ENCODE data around the gene BPIFB3. TPM values are rescaled to one million over a fixed set of nuclear protein-coding genes. Genes with fewer than 3 reads are reported as not detected.

BPIFB3 gene
- total and polyA plus RNA-seq, 9 of the 15 experiments (the other 6 are each of a cell fraction or from before 2014, with no cell fraction given): not detected

- TF ChIP-seq AFF4 (CRISPR knock-in tag; IDR thresholded peaks at IDR 0.05): no peak
- no peak for TF ChIP-seq BACH1 (tag; IDR thresholded peaks at IDR 0.05)
- no peak for TF ChIP-seq FIP1L1 (IDR thresholded peaks at IDR 0.05; ENCODE audit: low read depth, low read length, poor library complexity, severe bottlenecking)
- no peak for TF ChIP-seq ZNF76 (CRISPR knock-in tag; IDR thresholded peaks at IDR 0.05; ENCODE audit: borderline replicate concordance)
- no peak for TF ChIP-seq BMI1 (IDR thresholded peaks at IDR 0.05; ENCODE audit: low read length)
These were observed 24.8 kb upstream of the BPIFB3 start (continued) for GRCh38 chr20:33028875-33029274.

DNA sequence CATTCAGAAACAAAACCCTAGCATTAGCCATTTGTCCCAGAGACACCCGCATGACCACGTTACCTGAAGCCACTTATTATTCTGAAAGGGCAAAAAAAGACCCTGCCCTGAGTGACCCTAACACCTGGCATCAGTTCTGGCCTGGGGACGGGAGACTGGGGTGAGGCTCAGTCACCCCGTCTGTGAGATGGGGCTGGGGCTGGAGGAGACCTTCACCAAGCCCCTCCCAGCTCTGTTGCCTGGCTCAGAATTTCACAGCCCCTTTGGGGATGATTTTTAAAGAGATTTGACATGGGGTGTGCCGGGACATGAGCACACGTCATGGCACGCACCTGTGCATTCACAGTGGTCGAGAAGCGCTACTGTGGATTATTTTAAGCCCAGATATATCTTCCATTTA, 23.6 kb upstream of the BPIFB3 start:
- no peak overlapping the region for H2AFZ ChIP-seq (ENCODE audit: low read depth, low read length)
- no peak overlapping the region for H3K4me2 ChIP-seq (ENCODE audit: insufficient read depth, low read length)
- CTCF ChIA-PET (ENCODE audit: low intra/inter-chr PET ratio): no interaction called here
- 2% methylated on average over 9 of the region's 9 CpGs for WGBS (ENCODE audit: insufficient coverage, low coverage, missing lambda C conversion rate)
- ATAC-seq: no peak
- no peak for DNase-seq (ENCODE audit: extremely low read depth in 1 of 4, low spot score in 3 of 4)
- in situ Hi-C loops (cut with MboI): no loop called here
- H3K9me1 ChIP-seq (ENCODE audit: control insufficient read depth, insufficient read depth, low read length): no peaks in the 10 kb centered on the region
- TF ChIP-seq, protein P1, sequence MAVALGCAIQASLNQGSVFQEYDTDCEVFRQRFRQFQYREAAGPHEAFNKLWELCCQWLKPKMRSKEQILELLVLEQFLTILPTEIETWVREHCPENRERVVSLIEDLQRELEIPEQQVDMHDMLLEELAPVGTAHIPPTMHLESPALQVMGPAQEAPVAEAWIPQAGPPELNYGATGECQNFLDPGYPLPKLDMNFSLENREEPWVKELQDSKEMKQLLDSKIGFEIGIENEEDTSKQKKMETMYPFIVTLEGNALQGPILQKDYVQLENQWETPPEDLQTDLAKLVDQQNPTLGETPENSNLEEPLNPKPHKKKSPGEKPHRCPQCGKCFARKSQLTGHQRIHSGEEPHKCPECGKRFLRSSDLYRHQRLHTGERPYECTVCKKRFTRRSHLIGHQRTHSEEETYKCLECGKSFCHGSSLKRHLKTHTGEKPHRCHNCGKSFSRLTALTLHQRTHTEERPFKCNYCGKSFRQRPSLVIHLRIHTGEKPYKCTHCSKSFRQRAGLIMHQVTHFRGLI (CRISPR knock-in tag; IDR thresholded peaks at IDR 0.05): no peak
- TF ChIP-seq HDGF (IDR thresholded peaks at IDR 0.05) (no peak), ZNF24 (IDR thresholded peaks at IDR 0.05) (no peak), TBP (optimal IDR thresholded peaks at IDR 0.05; ENCODE audit: low read depth, low read length) (no peak), GTF2E2 (tag; IDR thresholded peaks at IDR 0.05) (no peak), NBN (IDR thresholded peaks at IDR 0.05; ENCODE audit: low read depth) (no peak)
- TF ChIP-seq, protein P2, sequence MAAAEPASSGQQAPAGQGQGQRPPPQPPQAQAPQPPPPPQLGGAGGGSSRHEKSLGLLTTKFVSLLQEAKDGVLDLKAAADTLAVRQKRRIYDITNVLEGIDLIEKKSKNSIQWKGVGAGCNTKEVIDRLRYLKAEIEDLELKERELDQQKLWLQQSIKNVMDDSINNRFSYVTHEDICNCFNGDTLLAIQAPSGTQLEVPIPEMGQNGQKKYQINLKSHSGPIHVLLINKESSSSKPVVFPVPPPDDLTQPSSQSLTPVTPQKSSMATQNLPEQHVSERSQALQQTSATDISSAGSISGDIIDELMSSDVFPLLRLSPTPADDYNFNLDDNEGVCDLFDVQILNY (CRISPR knock-in tag; IDR thresholded peaks at IDR 0.05): no peak
- TF ChIP-seq, protein P3, sequence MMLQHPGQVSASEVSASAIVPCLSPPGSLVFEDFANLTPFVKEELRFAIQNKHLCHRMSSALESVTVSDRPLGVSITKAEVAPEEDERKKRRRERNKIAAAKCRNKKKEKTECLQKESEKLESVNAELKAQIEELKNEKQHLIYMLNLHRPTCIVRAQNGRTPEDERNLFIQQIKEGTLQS (IDR thresholded peaks at IDR 0.05): no peak
- TF ChIP-seq, protein P3 (CRISPR knock-in tag; conservative IDR thresholded peaks at IDR 0.05): no peak
- TF ChIP-seq, protein P4, sequence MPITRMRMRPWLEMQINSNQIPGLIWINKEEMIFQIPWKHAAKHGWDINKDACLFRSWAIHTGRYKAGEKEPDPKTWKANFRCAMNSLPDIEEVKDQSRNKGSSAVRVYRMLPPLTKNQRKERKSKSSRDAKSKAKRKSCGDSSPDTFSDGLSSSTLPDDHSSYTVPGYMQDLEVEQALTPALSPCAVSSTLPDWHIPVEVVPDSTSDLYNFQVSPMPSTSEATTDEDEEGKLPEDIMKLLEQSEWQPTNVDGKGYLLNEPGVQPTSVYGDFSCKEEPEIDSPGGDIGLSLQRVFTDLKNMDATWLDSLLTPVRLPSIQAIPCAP (CRISPR knock-in tag; IDR thresholded peaks at IDR 0.05; ENCODE audit: borderline replicate concordance): no peak
- no peaks in the 10 kb centered on the region for H3K36me3 ChIP-seq (ENCODE audit: control insufficient read depth, insufficient read depth, low read length)
- H3K79me2 ChIP-seq (ENCODE audit: control insufficient read depth, insufficient read depth, low read length): no peaks in the 10 kb centered on the region
- no peak overlapping the region for H3K9ac ChIP-seq (ENCODE audit: insufficient read depth in 1 of 2, low read depth in 2 of 2, low read length in 2 of 2)
- H3K27me3 ChIP-seq (ENCODE audit: control insufficient read depth in 2 of 2, insufficient read depth in 2 of 2, low read length in 2 of 2): peaks cover 0 to 17% of the 10 kb centered on the region in 2 experiments; a peak in 2 of 5 replicates
- H3K9me3 ChIP-seq (replicated peaks; ENCODE audit: control insufficient read depth, insufficient read depth, low read depth, low read length): no peaks in the 10 kb centered on the region
- FAIRE-seq: no peak
- no peak overlapping the region for H3K4me3 ChIP-seq
- POLR2A ChIA-PET: interaction anchor here (0.6 kb wide), 1 partner anchor 10 kb away, joined by 5 read pairs; no protein-coding TSS in a partner anchor
- H3K27ac ChIP-seq (ENCODE audit: extremely low read depth, low read depth, low read length): no peak overlapping the region
- no TSS peak for BruUV-seq (replicated peaks)
- intact Hi-C loops (cut with micrococcal nuclease): no loop called here
- no peaks in the 10 kb centered on the region for H4K20me1 ChIP-seq (replicated peaks; ENCODE audit: control insufficient read depth, insufficient read depth, low read length)
- H3K4me1 ChIP-seq (replicated peaks in 1 of 2; ENCODE audit: control insufficient read depth in 2 of 2, insufficient read depth in 2 of 2, low read length in 2 of 2): peaks cover 0 to 3% of the 10 kb centered on the region in 2 experiments; a peak in 1 of 5 replicates
